CD14-positive monocyte (primary cell): ENCODE measurements around the gene MTLN. TPM values are rescaled to one million over a fixed set of nuclear protein-coding genes. Genes with fewer than 3 reads are reported as not detected.

Experiments used
- DNase-seq, 3 donors: peaks; one replicate each; pipeline ENCODE4 v3.0.0-alpha.2; 2011 to 2022
- H2AFZ ChIP-seq: 2 replicates; pipeline ENCODE4 v1.6.0; 2012; ENCODE audit warnings: mild to moderate bottlenecking, low read depth, low read length, inconsistent platforms; ENCODE audit not compliant: insufficient read depth, poor library complexity, severe bottlenecking
- H3K27ac ChIP-seq, 2 donors: 1 replicate in 1 of 2; 2 replicates in 1 of 2; pipeline ENCODE4 v1.5.1; 2012 to 2013; ENCODE audit warnings: low read length in 2 of 2, control low read depth in 1 of 2, inconsistent platforms in 1 of 2, low read depth in 1 of 2, mild to moderate bottlenecking in 1 of 2
- H3K27me3 ChIP-seq, 2 donors: one replicate each; pipeline versions ENCODE4 v1.6.0 to v1.6.1; 2011 to 2013; ENCODE audit warnings: low read length in 2 of 2; ENCODE audit not compliant: control insufficient read depth in 2 of 2, insufficient read depth in 2 of 2
- H3K36me3 ChIP-seq, 2 donors: replicated peaks in 1 of 2; 1 replicate in 1 of 2; 2 replicates in 1 of 2; pipeline versions ENCODE4 v1.5.1 to v1.6.1; 2012 to 2013; ENCODE audit warnings: low read length in 2 of 2, control low read depth in 1 of 2, inconsistent platforms in 1 of 2, mild to moderate bottlenecking in 1 of 2; ENCODE audit not compliant: insufficient read depth in 2 of 2, control insufficient read depth in 1 of 2
- H3K4me1 ChIP-seq, 2 donors: 1 replicate in 1 of 2; 2 replicates in 1 of 2; pipeline versions ENCODE4 v1.5.1 to v1.6.1; 2012 to 2013; ENCODE audit warnings: low read length in 2 of 2, control low read depth in 1 of 2, inconsistent platforms in 1 of 2, mild to moderate bottlenecking in 1 of 2, moderate library complexity in 1 of 2; ENCODE audit not compliant: insufficient read depth in 2 of 2, control insufficient read depth in 1 of 2
- H3K4me2 ChIP-seq: replicated peaks from 2 replicates; pipeline ENCODE3; 2012; ENCODE audit warnings: low read length, moderate library complexity, mild to moderate bottlenecking; ENCODE audit not compliant: poor library complexity, severe bottlenecking; ENCODE audit errors: extremely low read depth
- H3K4me3 ChIP-seq, 3 experiments: fragments of 200-600 bp in 1 of 3; sonication (generic) in 1 of 3; replicated peaks in 1 of 3; 1 replicate in 2 of 3; 2 replicates in 1 of 3; pipeline ENCODE4 v1.5.1; 2011 to 2013; ENCODE audit warnings: low read length in 3 of 3, mild to moderate bottlenecking in 3 of 3, control low read depth in 2 of 3, low read depth in 2 of 3, inconsistent platforms in 1 of 3, moderate library complexity in 1 of 3
- H3K79me2 ChIP-seq: 2 replicates; pipeline ENCODE4 v1.6.0; 2012; ENCODE audit warnings: mild to moderate bottlenecking, control low read depth, inconsistent platforms, low read length, moderate library complexity; ENCODE audit not compliant: insufficient read depth
- H3K9ac ChIP-seq: 2 replicates; pipeline ENCODE4 v1.6.0; 2017; ENCODE audit warnings: low read length, mild to moderate bottlenecking; ENCODE audit not compliant: insufficient read depth, poor library complexity, severe bottlenecking
- H3K9me3 ChIP-seq, 2 donors: replicated peaks in 1 of 2; 1 replicate in 1 of 2; 2 replicates in 1 of 2; pipeline versions ENCODE4 v1.5.1 to v1.6.1; 2012 to 2013; ENCODE audit warnings: low read length in 2 of 2, control low read depth in 1 of 2; ENCODE audit not compliant: control insufficient read depth in 1 of 2, insufficient read depth in 1 of 2
- H4K20me1 ChIP-seq: 2 replicates; pipeline ENCODE4 v1.6.0; 2012; ENCODE audit warnings: mild to moderate bottlenecking, low read length, control low read depth, moderate library complexity; ENCODE audit not compliant: insufficient read depth
- H3K27ac Mint-ChIP-seq, 7 donors: one replicate each; pipeline ENCODE4 v1.8.0; 2020; ENCODE audit warnings: mild to moderate bottlenecking in 7 of 7, mixed read lengths in 7 of 7, moderate library complexity in 6 of 7, inconsistent platforms in 2 of 7
- H3K27me3 Mint-ChIP-seq, 3 donors: one replicate each; pipeline ENCODE4 v1.8.0; 2021 to 2022; ENCODE audit warnings: low read depth in 3 of 3, mild to moderate bottlenecking in 3 of 3, mixed read lengths in 3 of 3, moderate library complexity in 3 of 3, inconsistent platforms in 1 of 3
- H3K36me3 Mint-ChIP-seq, 2 donors: one replicate each; pipeline ENCODE4 v1.8.0; 2020; ENCODE audit warnings: mixed read lengths in 2 of 2, inconsistent platforms in 1 of 2, mild to moderate bottlenecking in 1 of 2
- H3K4me1 Mint-ChIP-seq: one replicate; pipeline ENCODE4 v1.8.0; 2020; ENCODE audit warnings: mild to moderate bottlenecking, mixed read lengths
- H3K4me3 Mint-ChIP-seq, 2 donors: one replicate each; pipeline ENCODE4 v1.8.0; 2020; ENCODE audit warnings: mild to moderate bottlenecking in 2 of 2, mixed read lengths in 2 of 2, moderate library complexity in 1 of 2
- H3K9me3 Mint-ChIP-seq, 7 donors: one replicate each; pipeline ENCODE4 v1.8.0; 2020 to 2022; ENCODE audit warnings: mixed read lengths in 7 of 7, mild to moderate bottlenecking in 6 of 7, moderate library complexity in 6 of 7, inconsistent platforms in 2 of 7
- CTCF ChIP-seq: fragments of 200-600 bp; IDR thresholded peaks from one replicate; pipeline ENCODE4 v1.8.0; 2022; ENCODE audit warnings: antibody characterized with exemption, mild to moderate bottlenecking
- WGBS: methylation state at CpG from one replicate; pipeline ENCODE4 v1.1.5; 2013; ENCODE audit warnings: missing lambda C conversion rate; ENCODE audit not compliant: insufficient coverage; 5-methylcytosine and 5-hydroxymethylcytosine counted together
- intact Hi-C, 2 donors: fragments of 100-400 bp; cut with micrococcal nuclease; formaldehyde crosslinking; loops; one replicate each; pipeline versions ENCODE4 v1.15.0 to v1.15.1; 2023
- polyA plus RNA-seq, 3 donors: library from polyadenylated mRNA; depleted of rRNA in 1 of 3; unstranded in 2 of 3; stranded (reverse) in 1 of 3; fragments of 300-500 nt in 2 of 3; fragments of >200 nt in 1 of 3; fragmentation: Illumina TruSeq in 2 of 3; gene quantifications; 1 replicate in 2 of 3; 2 replicates in 1 of 3; pipeline ENCODE4 v1.2.3, GENCODE V29; 2012 to 2021

MTLN gene
- polyA plus RNA-seq, 3 donors, result 13.7 to 70.6 (median 51.0) TPM

- no peak overlapping the region for H2AFZ ChIP-seq
- H3K4me1 Mint-ChIP-seq, result peaks cover 3% of the 10 kb centered on the region
- no peaks in the 10 kb centered on the region for H3K79me2 ChIP-seq
- no peak overlapping the region for H3K4me3 Mint-ChIP-seq
- TF ChIP-seq CTCF, result no peak
- no peak overlapping the region for H3K27ac ChIP-seq
- H3K9me3 ChIP-seq, result no peaks in the 10 kb centered on the region
- no peak overlapping the region for H3K27ac Mint-ChIP-seq
- H3K4me2 ChIP-seq, result no peak overlapping the region
- no peak overlapping the region for H3K4me3 ChIP-seq
- intact Hi-C loops, result no loop called here
- H3K4me1 ChIP-seq, result peaks cover 0 to 3% of the 10 kb centered on the region in 2 donors
- no peaks in the 10 kb centered on the region for H3K27me3 ChIP-seq
- H3K27me3 Mint-ChIP-seq, result peaks cover 0 to 2% (median 0%) of the 10 kb centered on the region in 3 donors
- no peak overlapping the region for H3K9ac ChIP-seq
- DNase-seq, result no peak
- H3K36me3 ChIP-seq, result no peaks in the 10 kb centered on the region
- 100% methylated on average over 1 of the region's 2 CpGs for WGBS
- no peaks in the 10 kb centered on the region for H4K20me1 ChIP-seq
- H3K9me3 Mint-ChIP-seq, result peaks cover 0 to 2% (median 0%) of the 10 kb centered on the region in 7 donors
- H3K36me3 Mint-ChIP-seq, result no peaks in the 10 kb centered on the region
Measured at GRCh38 chr2:110166266-110166665, 46.1 kb downstream of the MTLN start.

Other genes starting within 250 kb of the MTLN start
- gene MALL, start 96.7 kb downstream of the MTLN start, polyA plus RNA-seq, result under 1 TPM in 1 of 3 donors, not detected in 2; 0.12 TPM
- gene NPHP1, start 7.5 kb downstream of the MTLN start, polyA plus RNA-seq, result under 1 TPM in 1 of 3 donors, not detected in 2; 0.51 TPM